Activated T-helper 2 cell treated with anti-CD3 and anti-CD28 coated beads, Interferon-gamma antibody, Interleukin-2, Interleukin-4, amounts not matched to agents 10 μg/mL and 5 μg/mL and 100 μg/mL, durations not matched to agents 14 hours and 24 hours and 36 hours (primary cell): ENCODE results near the gene LRRC8D. TPM values are rescaled to one million over a fixed set of nuclear protein-coding genes. Genes with fewer than 3 reads are reported as not detected.

Source experiments
- total RNA-seq: library from RNA; stranded (reverse); gene quantifications from 2 replicates; pipeline ENCODE4 v1.2.3, GENCODE V29; 2022

Gene LRRC8D
- total RNA-seq, 1 donor from 2014 or later: 28.6 TPM

Other genes with a start within 250 kb of the LRRC8D start
- 56.1 and 56.5 TPM in 2 replicates for gene LRRC8C, start 187.9 kb upstream of the LRRC8D start, total RNA-seq
- 32.8 and 33.1 TPM in 2 replicates for gene ZNF326, start 174.1 kb downstream of the LRRC8D start, total RNA-seq